ENCODE results near the gene IGHMBP2. TPM values are rescaled to one million over a fixed set of nuclear protein-coding genes. Genes with fewer than 3 reads are reported as not detected.
A peak's percentile ranks its signal among the peaks of the same experiment; 100 is the strongest.

Gene IGHMBP2
- polyA plus RNA-seq, 2 donors = 10.9 to 22.3 TPM

GRCh38 chr11:68947151-68947550, 43.5 kb downstream of the IGHMBP2 start:
- Histone ChIP-seq H3K27me3 (ENCODE audit: control insufficient read depth in 1 of 2, insufficient read depth in 2 of 2, low read length in 2 of 2) (no peaks in the 10 kb centered on the region), H3K4me1 (ENCODE audit: control insufficient read depth in 2 of 2, insufficient read depth in 2 of 2, low read length in 1 of 2) (peaks cover 2% of the 10 kb centered on the region in 2 donors), H3K9me3 (ENCODE audit: control insufficient read depth in 2 of 2, insufficient read depth in 1 of 2, low read depth in 1 of 2, low read length in 1 of 2) (no peaks in the 10 kb centered on the region), H3K4me3 (ENCODE audit: low read depth in 1 of 2, low read length in 2 of 2) (no peak overlapping the region), H3K27ac (ENCODE audit: low read depth in 2 of 2, low read length in 1 of 2) (no peak overlapping the region), H3K36me3 (ENCODE audit: control insufficient read depth in 2 of 2, insufficient read depth in 2 of 2, low read length in 1 of 2) (no peaks in the 10 kb centered on the region)
- WGBS, 2 donors = 65 to 73% methylated on average over 11 of the region's 11 CpGs

GRCh38 chr11:68948496-68948895, 44.8 kb downstream of the IGHMBP2 start:
- 53 to 64% methylated on average over 2 of the region's 2 CpGs for WGBS, 2 donors
- H3K27me3 ChIP-seq (ENCODE audit: control insufficient read depth in 1 of 2, insufficient read depth in 2 of 2, low read length in 2 of 2) = no peaks in the 10 kb centered on the region
- no peaks in the 10 kb centered on the region for H3K9me3 ChIP-seq (ENCODE audit: control insufficient read depth in 2 of 2, insufficient read depth in 1 of 2, low read depth in 1 of 2, low read length in 1 of 2)
- no peak overlapping the region for H3K27ac ChIP-seq (ENCODE audit: low read depth in 2 of 2, low read length in 1 of 2)
- peaks cover 2% of the 10 kb centered on the region in 2 donors for H3K4me1 ChIP-seq (ENCODE audit: control insufficient read depth in 2 of 2, insufficient read depth in 2 of 2, low read length in 1 of 2)
- H3K4me3 ChIP-seq (ENCODE audit: low read depth in 1 of 2, low read length in 2 of 2) = no peak overlapping the region
- no peaks in the 10 kb centered on the region for H3K36me3 ChIP-seq (ENCODE audit: control insufficient read depth in 2 of 2, insufficient read depth in 2 of 2, low read length in 1 of 2)

DNA sequence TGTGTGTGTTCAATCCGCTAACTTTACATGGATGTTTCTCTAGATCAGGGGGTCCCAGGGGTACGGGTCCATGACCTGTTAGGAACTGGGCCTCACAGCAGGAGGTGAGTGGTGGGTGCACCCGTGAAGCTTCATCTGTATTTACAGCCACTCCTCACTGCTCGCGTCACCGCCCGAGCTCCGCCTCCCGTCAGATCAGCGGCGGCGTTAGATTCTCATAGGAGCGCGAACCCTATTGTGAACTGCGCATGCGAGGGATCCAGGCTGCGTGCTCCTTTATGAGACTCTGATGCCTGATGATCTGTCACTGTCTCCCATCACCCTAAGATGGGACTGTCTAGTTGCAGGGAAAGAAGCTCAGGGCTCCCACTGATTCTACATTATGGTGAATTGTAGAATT, 45.2 kb downstream of the IGHMBP2 start:
- no peak overlapping the region for H3K4me3 ChIP-seq (ENCODE audit: low read depth in 1 of 2, low read length in 2 of 2)
- WGBS, 2 donors = 95% methylated on average over 17 of the region's 17 CpGs

GRCh38 chr11:68950270-68950669, 46.6 kb downstream of the IGHMBP2 start:
- Histone ChIP-seq H3K4me3 (ENCODE audit: low read depth in 1 of 2, low read length in 2 of 2) (no peak overlapping the region), H3K9me3 (ENCODE audit: control insufficient read depth in 2 of 2, insufficient read depth in 1 of 2, low read depth in 1 of 2, low read length in 1 of 2) (no peaks in the 10 kb centered on the region), H3K27ac (ENCODE audit: low read depth in 2 of 2, low read length in 1 of 2) (no peak overlapping the region), H3K4me1 (ENCODE audit: control insufficient read depth in 2 of 2, insufficient read depth in 2 of 2, low read length in 1 of 2) (peaks cover 2% of the 10 kb centered on the region in 2 donors), H3K27me3 (ENCODE audit: control insufficient read depth in 1 of 2, insufficient read depth in 2 of 2, low read length in 2 of 2) (no peaks in the 10 kb centered on the region), H3K36me3 (ENCODE audit: control insufficient read depth in 2 of 2, insufficient read depth in 2 of 2, low read length in 1 of 2) (no peaks in the 10 kb centered on the region)
- WGBS, 2 donors = 82% methylated on average over 5 of the region's 5 CpGs

More for the DNA sequence above, 45.2 kb downstream of the IGHMBP2 start:
- Histone ChIP-seq H3K27me3 (ENCODE audit: control insufficient read depth in 1 of 2, insufficient read depth in 2 of 2, low read length in 2 of 2) (no peaks in the 10 kb centered on the region), H3K36me3 (ENCODE audit: control insufficient read depth in 2 of 2, insufficient read depth in 2 of 2, low read length in 1 of 2) (no peaks in the 10 kb centered on the region), H3K4me1 (ENCODE audit: control insufficient read depth in 2 of 2, insufficient read depth in 2 of 2, low read length in 1 of 2) (peaks cover 2% of the 10 kb centered on the region in 2 donors), H3K27ac (ENCODE audit: low read depth in 2 of 2, low read length in 1 of 2) (no peak overlapping the region), H3K9me3 (ENCODE audit: control insufficient read depth in 2 of 2, insufficient read depth in 1 of 2, low read depth in 1 of 2, low read length in 1 of 2) (no peaks in the 10 kb centered on the region)

DNA sequence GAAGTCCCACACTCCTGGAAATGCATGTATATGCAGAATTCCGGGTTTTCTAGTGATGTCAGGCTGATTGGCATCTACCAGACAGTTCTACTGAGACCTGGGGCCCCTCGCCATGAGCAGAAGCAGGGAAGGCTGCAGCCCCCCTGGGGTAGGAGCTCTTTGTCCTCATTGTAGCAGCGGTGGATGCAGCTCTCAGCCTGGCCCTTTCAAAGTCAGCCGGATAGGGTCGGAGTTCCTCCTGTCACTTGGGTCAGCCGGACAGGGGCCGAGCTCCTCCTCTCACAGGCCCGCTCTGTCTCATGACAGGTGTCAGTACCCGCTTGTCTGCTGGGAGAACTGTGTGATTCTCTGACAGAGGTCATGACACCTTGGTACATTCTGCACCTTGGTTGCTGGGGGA, 47.1 kb downstream of the IGHMBP2 start:
- no peaks in the 10 kb centered on the region for H3K9me3 ChIP-seq (ENCODE audit: control insufficient read depth in 2 of 2, insufficient read depth in 1 of 2, low read depth in 1 of 2, low read length in 1 of 2)
- no peaks in the 10 kb centered on the region for H3K36me3 ChIP-seq (ENCODE audit: control insufficient read depth in 2 of 2, insufficient read depth in 2 of 2, low read length in 1 of 2)
- peaks cover 2% of the 10 kb centered on the region in 2 donors for H3K4me1 ChIP-seq (ENCODE audit: control insufficient read depth in 2 of 2, insufficient read depth in 2 of 2, low read length in 1 of 2)
- H3K27me3 ChIP-seq (ENCODE audit: control insufficient read depth in 1 of 2, insufficient read depth in 2 of 2, low read length in 2 of 2) = no peaks in the 10 kb centered on the region
- no peak overlapping the region for H3K27ac ChIP-seq (ENCODE audit: low read depth in 2 of 2, low read length in 1 of 2)
- no peak overlapping the region for H3K4me3 ChIP-seq (ENCODE audit: low read depth in 1 of 2, low read length in 2 of 2)
- WGBS, 2 donors = 78 to 84% methylated on average over 9 of the region's 9 CpGs

- Histone ChIP-seq H3K27me3 (ENCODE audit: control insufficient read depth in 1 of 2, insufficient read depth in 2 of 2, low read length in 2 of 2) (no peaks in the 10 kb centered on the region), H3K9me3 (ENCODE audit: control insufficient read depth in 2 of 2, insufficient read depth in 1 of 2, low read depth in 1 of 2, low read length in 1 of 2) (no peaks in the 10 kb centered on the region), H3K36me3 (ENCODE audit: control insufficient read depth in 2 of 2, insufficient read depth in 2 of 2, low read length in 1 of 2) (no peaks in the 10 kb centered on the region), H3K4me1 (ENCODE audit: control insufficient read depth in 2 of 2, insufficient read depth in 2 of 2, low read length in 1 of 2) (peaks cover 2 to 5% of the 10 kb centered on the region in 2 donors), H3K27ac (ENCODE audit: low read depth in 2 of 2, low read length in 1 of 2) (peak overlapping the region in 1 of 2 donors; percentile 24), H3K4me3 (ENCODE audit: low read depth in 1 of 2, low read length in 2 of 2) (no peak overlapping the region)
- WGBS, 2 donors = 33 to 38% methylated on average over 30 of the region's 30 CpGs
Observed at GRCh38 chr11:68954836-68955606, 51.3 kb downstream of the IGHMBP2 start.

- WGBS, 2 donors = 28 to 35% methylated on average over 5 of the region's 5 CpGs
- Histone ChIP-seq H3K4me3 (ENCODE audit: low read depth in 1 of 2, low read length in 2 of 2) (no peak overlapping the region), H3K27ac (ENCODE audit: low read depth in 2 of 2, low read length in 1 of 2) (no peak overlapping the region), H3K9me3 (ENCODE audit: control insufficient read depth in 2 of 2, insufficient read depth in 1 of 2, low read depth in 1 of 2, low read length in 1 of 2) (no peaks in the 10 kb centered on the region), H3K36me3 (ENCODE audit: control insufficient read depth in 2 of 2, insufficient read depth in 2 of 2, low read length in 1 of 2) (no peaks in the 10 kb centered on the region), H3K4me1 (ENCODE audit: control insufficient read depth in 2 of 2, insufficient read depth in 2 of 2, low read length in 1 of 2) (peaks cover 2 to 5% of the 10 kb centered on the region in 2 donors), H3K27me3 (ENCODE audit: control insufficient read depth in 1 of 2, insufficient read depth in 2 of 2, low read length in 2 of 2) (no peaks in the 10 kb centered on the region)
Observed at GRCh38 chr11:68955607-68955958, 51.9 kb downstream of the IGHMBP2 start.

DNA sequence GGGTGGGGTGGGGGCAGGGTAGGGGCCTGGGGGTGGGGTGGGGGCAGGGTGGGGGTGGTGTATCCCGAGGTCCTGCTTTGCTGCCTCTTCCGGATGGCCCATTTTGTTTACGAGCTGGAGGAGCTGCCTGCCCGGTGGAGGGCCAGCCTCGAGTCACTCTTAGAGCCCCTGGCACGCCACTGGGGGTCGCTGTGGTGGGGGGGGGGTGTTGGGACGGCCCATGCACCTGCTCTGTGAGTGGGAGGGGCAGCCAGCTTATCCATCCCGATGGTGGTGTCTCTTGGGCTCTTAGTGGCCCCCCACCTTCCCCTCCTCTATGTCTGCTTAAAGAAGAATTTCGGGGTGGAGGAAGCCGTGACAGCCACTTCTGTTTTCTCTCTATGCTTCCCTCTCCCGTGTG, 52.5 kb downstream of the IGHMBP2 start:
- WGBS, 2 donors = 10 to 14% methylated on average over 11 to 12 of the region's 12 CpGs
- Histone ChIP-seq H3K27me3 (ENCODE audit: control insufficient read depth in 1 of 2, insufficient read depth in 2 of 2, low read length in 2 of 2) (no peaks in the 10 kb centered on the region), H3K9me3 (ENCODE audit: control insufficient read depth in 2 of 2, insufficient read depth in 1 of 2, low read depth in 1 of 2, low read length in 1 of 2) (no peaks in the 10 kb centered on the region), H3K4me3 (ENCODE audit: low read depth in 1 of 2, low read length in 2 of 2) (no peak overlapping the region), H3K36me3 (ENCODE audit: control insufficient read depth in 2 of 2, insufficient read depth in 2 of 2, low read length in 1 of 2) (no peaks in the 10 kb centered on the region), H3K27ac (ENCODE audit: low read depth in 2 of 2, low read length in 1 of 2) (no peak overlapping the region), H3K4me1 (ENCODE audit: control insufficient read depth in 2 of 2, insufficient read depth in 2 of 2, low read length in 1 of 2) (peaks cover 2 to 5% of the 10 kb centered on the region in 2 donors)

- Histone ChIP-seq H3K27me3 (ENCODE audit: control insufficient read depth in 1 of 2, insufficient read depth in 2 of 2, low read length in 2 of 2) (no peaks in the 10 kb centered on the region), H3K4me3 (ENCODE audit: low read depth in 1 of 2, low read length in 2 of 2) (no peak overlapping the region), H3K4me1 (ENCODE audit: control insufficient read depth in 2 of 2, insufficient read depth in 2 of 2, low read length in 1 of 2) (peaks cover 2 to 5% of the 10 kb centered on the region in 2 donors), H3K27ac (ENCODE audit: low read depth in 2 of 2, low read length in 1 of 2) (no peak overlapping the region), H3K9me3 (ENCODE audit: control insufficient read depth in 2 of 2, insufficient read depth in 1 of 2, low read depth in 1 of 2, low read length in 1 of 2) (no peaks in the 10 kb centered on the region), H3K36me3 (ENCODE audit: control insufficient read depth in 2 of 2, insufficient read depth in 2 of 2, low read length in 1 of 2) (no peaks in the 10 kb centered on the region)
- WGBS, 2 donors = 70 to 77% methylated on average over 12 of the region's 12 CpGs
Observed at GRCh38 chr11:68956547-68957254, 53.0 kb downstream of the IGHMBP2 start.
